Measurements from ENCODE around the gene ANKRD6. TPM values are rescaled to one million over a fixed set of nuclear protein-coding genes. Genes with fewer than 3 reads are reported as not detected.
"Not testable (repeated sequence)": the region's sequence is repeated elsewhere in the genome, so short reads cannot be mapped to it uniquely, and the experiment has no call there.

Gene ANKRD6
- total RNA-seq, 1 donor from 2014 or later = 70.9 TPM

DNA sequence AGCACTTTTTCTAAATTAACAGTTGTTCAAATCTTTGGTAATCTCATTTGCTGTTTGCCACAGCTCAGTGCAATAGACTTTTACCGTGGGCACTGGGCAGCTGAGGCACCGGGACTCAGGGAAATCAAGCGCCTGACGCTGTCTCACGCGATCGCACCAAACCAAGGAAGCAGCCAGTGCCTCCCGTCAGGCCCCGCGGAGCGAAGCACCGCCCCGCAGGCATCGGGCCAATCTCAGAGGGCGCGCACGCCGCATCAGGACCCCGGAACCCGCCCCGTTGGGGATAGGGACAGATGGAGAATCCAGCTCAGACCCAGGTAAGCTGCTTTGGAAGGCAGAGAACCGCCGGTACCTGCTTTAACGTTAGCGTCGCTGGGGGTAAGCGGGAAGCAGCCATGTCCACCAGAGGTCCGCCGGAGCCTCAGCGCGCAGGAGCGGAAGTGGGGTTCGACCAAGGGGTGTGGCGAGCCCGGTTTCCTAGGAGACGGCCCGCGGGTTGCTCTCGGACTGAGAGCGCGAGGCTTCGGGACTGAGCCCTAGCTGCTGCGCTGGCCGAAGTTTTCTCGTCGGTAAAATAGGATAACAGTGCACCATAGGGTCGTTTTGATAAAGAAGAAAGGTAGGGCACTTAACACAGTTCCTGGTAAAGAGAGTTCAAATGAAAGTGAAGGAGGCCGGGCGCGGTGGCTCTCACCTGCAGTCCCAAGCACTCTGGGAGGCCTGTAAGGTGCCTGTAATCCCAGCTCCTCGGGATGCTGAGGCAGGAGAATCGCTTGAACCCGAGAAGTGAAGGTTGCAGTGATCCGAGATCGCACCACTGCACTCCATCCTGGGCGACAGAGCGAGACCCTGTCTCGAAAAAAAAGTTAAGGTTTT lies 205.6 kb downstream of the ANKRD6 start, which contains the start of gene LYRM2:
TSS of gene LYRM2 (minus strand) at position 428 of the 876 bp plus-strand sequence. CDS start at position 397, 31 bp downstream.
- H3K27ac Mint-ChIP-seq (ENCODE audit: unreplicated experiment) = peak within 1 kb of the TSS; percentile 96
- H3K27me3 Mint-ChIP-seq (ENCODE audit: unreplicated experiment) = peaks cover 3% of the 10 kb centered on the region
- H3K36me3 Mint-ChIP-seq (ENCODE audit: low read depth, unreplicated experiment) = peaks cover 20% of the 10 kb centered on the region
- peak within 1 kb of the TSS; percentile 92 for H3K4me3 Mint-ChIP-seq (ENCODE audit: unreplicated experiment)
- DNase-seq (ENCODE audit: low spot score) = peak; percentile 92
- peaks cover 9% of the 10 kb centered on the region for H3K4me1 Mint-ChIP-seq (ENCODE audit: unreplicated experiment)
- TF ChIP-seq, protein P1, sequence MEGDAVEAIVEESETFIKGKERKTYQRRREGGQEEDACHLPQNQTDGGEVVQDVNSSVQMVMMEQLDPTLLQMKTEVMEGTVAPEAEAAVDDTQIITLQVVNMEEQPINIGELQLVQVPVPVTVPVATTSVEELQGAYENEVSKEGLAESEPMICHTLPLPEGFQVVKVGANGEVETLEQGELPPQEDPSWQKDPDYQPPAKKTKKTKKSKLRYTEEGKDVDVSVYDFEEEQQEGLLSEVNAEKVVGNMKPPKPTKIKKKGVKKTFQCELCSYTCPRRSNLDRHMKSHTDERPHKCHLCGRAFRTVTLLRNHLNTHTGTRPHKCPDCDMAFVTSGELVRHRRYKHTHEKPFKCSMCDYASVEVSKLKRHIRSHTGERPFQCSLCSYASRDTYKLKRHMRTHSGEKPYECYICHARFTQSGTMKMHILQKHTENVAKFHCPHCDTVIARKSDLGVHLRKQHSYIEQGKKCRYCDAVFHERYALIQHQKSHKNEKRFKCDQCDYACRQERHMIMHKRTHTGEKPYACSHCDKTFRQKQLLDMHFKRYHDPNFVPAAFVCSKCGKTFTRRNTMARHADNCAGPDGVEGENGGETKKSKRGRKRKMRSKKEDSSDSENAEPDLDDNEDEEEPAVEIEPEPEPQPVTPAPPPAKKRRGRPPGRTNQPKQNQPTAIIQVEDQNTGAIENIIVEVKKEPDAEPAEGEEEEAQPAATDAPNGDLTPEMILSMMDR (IDR thresholded peaks at IDR 0.05; ENCODE audit: unreplicated experiment) = no peak
- no peaks in the 10 kb centered on the region for H3K9me3 Mint-ChIP-seq (ENCODE audit: unreplicated experiment)

DNA sequence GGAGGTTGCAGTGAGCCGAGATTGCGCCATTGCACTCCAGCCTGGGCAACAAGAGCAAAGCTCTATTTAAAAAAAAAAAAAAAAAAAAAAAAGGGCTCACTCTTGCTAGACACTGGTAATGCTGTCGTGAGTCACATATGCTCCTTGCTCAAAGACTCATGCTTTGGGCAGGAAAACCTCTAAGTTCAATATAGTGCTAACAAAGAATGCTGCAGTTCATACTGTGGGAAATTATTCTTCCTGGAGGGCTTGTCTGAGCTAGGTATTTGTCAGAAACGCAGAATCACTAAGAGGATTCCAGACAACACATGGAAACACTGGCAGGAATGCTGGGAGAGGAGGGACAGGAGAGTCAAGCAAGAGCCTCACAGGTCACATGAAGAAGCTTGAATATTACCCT lies 207.9 kb downstream of the ANKRD6 start:
- Mint-ChIP-seq H3K27me3 (ENCODE audit: unreplicated experiment) (peaks cover 3% of the 10 kb centered on the region), H3K36me3 (ENCODE audit: low read depth, unreplicated experiment) (peaks cover 30% of the 10 kb centered on the region), H3K4me1 (ENCODE audit: unreplicated experiment) (peaks cover 9% of the 10 kb centered on the region), H3K27ac (ENCODE audit: unreplicated experiment) (peak overlapping the region; percentile 67), H3K9me3 (ENCODE audit: unreplicated experiment) (no peaks in the 10 kb centered on the region), H3K4me3 (ENCODE audit: unreplicated experiment) (peak overlapping the region; percentile 70)
- TF ChIP-seq, protein P1 (IDR thresholded peaks at IDR 0.05; ENCODE audit: unreplicated experiment) = no peak
- no peak for DNase-seq (ENCODE audit: low spot score)

DNA sequence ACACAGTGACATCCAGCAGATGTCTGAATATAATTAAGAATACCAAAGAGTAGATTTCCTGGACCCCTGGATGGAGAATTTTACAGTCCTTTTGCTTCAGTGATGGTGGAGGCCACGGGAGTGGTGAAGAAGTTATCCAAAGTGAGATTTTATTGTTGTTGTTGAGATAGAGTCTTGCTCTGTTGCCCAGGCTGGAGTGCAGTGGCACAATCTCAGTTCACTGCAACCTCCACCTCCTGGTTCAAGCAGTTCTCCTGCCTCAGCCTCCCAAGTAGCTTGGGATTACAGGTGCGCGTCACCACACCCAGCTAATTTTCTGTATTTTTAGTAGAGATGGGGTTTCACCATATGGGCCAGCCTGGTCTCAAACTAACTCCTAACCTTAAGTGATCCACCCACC lies 208.6 kb downstream of the ANKRD6 start:
- not testable (repeated sequence) for DNase-seq (ENCODE audit: low spot score); H3K9me3 Mint-ChIP-seq (ENCODE audit: unreplicated experiment); H3K4me3 Mint-ChIP-seq (ENCODE audit: unreplicated experiment); H3K27ac Mint-ChIP-seq (ENCODE audit: unreplicated experiment); H3K4me1 Mint-ChIP-seq (ENCODE audit: unreplicated experiment); H3K27me3 Mint-ChIP-seq (ENCODE audit: unreplicated experiment)
- peaks cover 28% of the 10 kb centered on the region for H3K36me3 Mint-ChIP-seq (ENCODE audit: low read depth, unreplicated experiment)

DNA sequence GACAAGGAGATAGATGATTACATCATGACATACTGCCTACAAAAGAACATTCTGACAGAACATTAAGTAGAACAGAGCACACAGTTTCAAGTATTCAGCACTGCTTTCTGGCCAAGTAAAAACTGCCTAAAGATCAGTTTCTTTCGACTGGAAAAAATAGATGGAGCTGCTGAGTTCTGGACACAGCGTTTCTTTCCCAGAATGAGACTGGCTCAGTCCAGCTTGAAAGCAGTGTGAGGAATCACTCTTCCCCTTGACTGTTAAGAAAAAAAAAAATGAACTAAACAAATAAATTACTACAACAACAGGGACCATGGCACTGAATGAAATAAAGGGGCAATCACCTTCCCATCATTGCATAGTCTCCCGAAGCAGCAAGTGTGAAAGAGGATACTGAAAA lies 210.0 kb downstream of the ANKRD6 start:
- peaks cover 6% of the 10 kb centered on the region for H3K4me1 Mint-ChIP-seq (ENCODE audit: unreplicated experiment)
- no peak overlapping the region for H3K4me3 Mint-ChIP-seq (ENCODE audit: unreplicated experiment)
- H3K27me3 Mint-ChIP-seq (ENCODE audit: unreplicated experiment) = peaks cover 3% of the 10 kb centered on the region
- TF ChIP-seq, protein P1 (IDR thresholded peaks at IDR 0.05; ENCODE audit: unreplicated experiment) = no peak
- no peak overlapping the region for H3K27ac Mint-ChIP-seq (ENCODE audit: unreplicated experiment)
- peaks cover 39% of the 10 kb centered on the region for H3K36me3 Mint-ChIP-seq (ENCODE audit: low read depth, unreplicated experiment)
- no peak for DNase-seq (ENCODE audit: low spot score)
- no peaks in the 10 kb centered on the region for H3K9me3 Mint-ChIP-seq (ENCODE audit: unreplicated experiment)

DNA sequence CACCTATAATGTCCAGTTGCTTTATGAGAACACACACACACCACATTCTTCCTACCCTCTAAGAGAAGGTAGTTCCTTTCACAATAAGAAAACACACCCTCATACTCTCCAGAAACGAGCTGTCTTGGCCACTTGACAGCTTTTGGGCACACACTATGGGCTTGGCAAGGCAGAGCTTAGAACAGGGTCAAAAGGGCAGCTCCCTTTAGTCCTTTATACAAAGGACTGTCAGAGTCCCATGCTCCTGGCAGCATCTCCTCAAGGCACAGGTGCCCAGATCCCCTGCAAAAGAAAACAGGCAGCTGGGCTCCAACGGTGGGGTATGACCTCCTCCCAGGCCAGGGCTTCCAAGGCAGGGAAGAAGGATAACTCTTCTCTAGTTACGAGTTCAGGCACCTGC lies 210.5 kb downstream of the ANKRD6 start:
- Mint-ChIP-seq H3K9me3 (ENCODE audit: unreplicated experiment) (no peaks in the 10 kb centered on the region), H3K27me3 (ENCODE audit: unreplicated experiment) (peaks cover 3% of the 10 kb centered on the region), H3K4me3 (ENCODE audit: unreplicated experiment) (no peak overlapping the region), H3K27ac (ENCODE audit: unreplicated experiment) (no peak overlapping the region), H3K36me3 (ENCODE audit: low read depth, unreplicated experiment) (peaks cover 40% of the 10 kb centered on the region), H3K4me1 (ENCODE audit: unreplicated experiment) (peaks cover 6% of the 10 kb centered on the region)
- TF ChIP-seq, protein P1 (IDR thresholded peaks at IDR 0.05; ENCODE audit: unreplicated experiment) = no peak
- DNase-seq (ENCODE audit: low spot score) = no peak
